DOHH2 (cell line): ENCODE measurements around the gene HADHA.

Experiments used
- H3F3A ChIP-seq: fragments of 200-600 bp; sonication (generic), shearing (Covaris generic); 2 replicates; pipeline ENCODE4 v1.6.0; 2016; ENCODE audit warnings: antibody characterized with exemption, mild to moderate bottlenecking; ENCODE audit not compliant: control insufficient read depth, insufficient read depth
- H3K27ac ChIP-seq: fragments of 200-600 bp; sonication (generic); 2 replicates; pipeline ENCODE4 v1.5.1; 2014; ENCODE audit warnings: low read depth, mild to moderate bottlenecking, low read length, moderate library complexity
- H3K27me3 ChIP-seq: fragments of 200-600 bp; sonication (generic); 2 replicates; pipeline ENCODE4 v1.6.1; 2014; ENCODE audit warnings: mild to moderate bottlenecking, low read length, mixed read lengths; ENCODE audit not compliant: control insufficient read depth
- H3K36me3 ChIP-seq: fragments of 200-600 bp; sonication (generic); 2 replicates; pipeline ENCODE4 v1.6.1; 2014; ENCODE audit warnings: mild to moderate bottlenecking, low read length, moderate library complexity, mixed read lengths; ENCODE audit not compliant: control insufficient read depth
- H3K4me1 ChIP-seq: fragments of 200-600 bp; sonication (generic); 2 replicates; pipeline ENCODE4 v1.6.1; 2014; ENCODE audit warnings: mild to moderate bottlenecking, low read length, mixed read lengths; ENCODE audit not compliant: control insufficient read depth
- H3K4me2 ChIP-seq: fragments of 200-600 bp; sonication (generic); 2 replicates; pipeline ENCODE4 v1.6.0; 2014; ENCODE audit warnings: mild to moderate bottlenecking, low read length, moderate library complexity
- H3K4me3 ChIP-seq: fragments of 200-600 bp; sonication (generic); 2 replicates; pipeline ENCODE4 v1.5.1; 2014; ENCODE audit warnings: mild to moderate bottlenecking, low read length, mixed read lengths
- H3K79me2 ChIP-seq: fragments of 200-600 bp; sonication (generic); 2 replicates; pipeline ENCODE4 v1.6.1; 2014; ENCODE audit warnings: mild to moderate bottlenecking, low read length, mixed read lengths; ENCODE audit not compliant: control insufficient read depth
- H3K9me2 ChIP-seq: fragments of 200-600 bp; sonication (generic); replicated peaks from 2 replicates; pipeline ENCODE4 v1.6.1; 2014; ENCODE audit warnings: mild to moderate bottlenecking, low read length, mixed read lengths; ENCODE audit not compliant: control insufficient read depth
- H3K9me3 ChIP-seq: fragments of 200-600 bp; sonication (generic); 2 replicates; pipeline ENCODE4 v1.6.1; 2014; ENCODE audit warnings: antibody characterized with exemption, low read length, mixed read lengths; ENCODE audit not compliant: control insufficient read depth, insufficient read depth
- H4K20me1 ChIP-seq: fragments of 200-600 bp; sonication (generic); 2 replicates; pipeline ENCODE4 v1.6.0; 2014; ENCODE audit warnings: low read depth, mild to moderate bottlenecking, antibody characterized with exemption, low read length, moderate library complexity; ENCODE audit not compliant: control insufficient read depth, insufficient read depth
- EZH2phosphoT487 ChIP-seq: fragments of 200-600 bp; sonication (generic); IDR thresholded peaks from 2 replicates; pipeline ENCODE4 v1.6.1; 2017; ENCODE audit warnings: borderline replicate concordance, mild to moderate bottlenecking, antibody characterized with exemption, low read length, moderate library complexity, mixed read lengths
- TF ChIP-seq, protein P1 (sequence below): fragments of 200-600 bp; sonication (generic); IDR thresholded peaks from one replicate; pipeline ENCODE4 v1.5.1; 2014; ENCODE audit warnings: antibody characterized with exemption, mild to moderate bottlenecking, low read depth, low read length; ENCODE audit not compliant: poor library complexity, severe bottlenecking

The HADHA gene

DNA sequence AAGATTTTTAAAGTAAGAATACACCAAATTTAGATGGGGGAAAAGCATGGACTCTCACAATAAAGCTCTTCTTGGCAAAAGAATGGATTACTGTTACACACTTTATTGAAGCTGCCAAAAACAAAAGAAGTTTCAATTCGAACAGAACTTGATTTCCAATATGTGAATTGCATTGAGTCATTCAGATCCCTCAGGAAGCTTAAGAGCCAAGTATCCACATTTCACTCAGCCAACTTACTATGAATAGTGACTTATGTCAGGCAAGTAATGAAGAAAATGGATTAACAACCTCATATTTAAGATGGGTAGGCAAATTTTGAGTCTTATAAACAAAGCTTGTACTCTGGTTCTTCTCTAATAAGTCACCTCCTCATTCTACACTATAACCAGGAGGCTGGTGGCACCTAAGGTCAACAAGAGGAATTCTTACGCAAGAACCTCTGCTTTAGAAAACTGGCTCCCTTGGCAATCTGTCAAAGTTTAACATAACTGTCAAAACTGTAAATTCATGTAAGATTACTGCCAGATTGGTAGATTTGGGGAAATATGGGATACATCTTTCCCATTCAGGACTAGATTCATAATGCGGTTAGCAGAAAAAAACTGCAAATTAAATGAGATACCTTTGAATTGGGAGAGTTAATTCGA lies 6.0 kb downstream of the HADHA start:
- Histone ChIP-seq H3K4me1 (peaks cover 27% of the 10 kb centered on the region), H3K4me3 (no peak overlapping the region), H3K4me2 (no peak overlapping the region), H3F3A (0 out of 2 replicates have a peak, but pooled peaks cover 3% of the 10 kb centered on the region), H3K9me3 (no peaks in the 10 kb centered on the region), H3K27ac (no peak overlapping the region), H3K36me3 (peaks cover 62% of the 10 kb centered on the region), H3K27me3 (no peaks in the 10 kb centered on the region), H3K79me2 (peaks cover 45% of the 10 kb centered on the region), H3K9me2 (no peaks in the 10 kb centered on the region), H4K20me1 (no peaks in the 10 kb centered on the region; the same call in 1 of the 2 replicates)
- no peak for TF ChIP-seq EZH2phosphoT487
- TF ChIP-seq, protein P1, sequence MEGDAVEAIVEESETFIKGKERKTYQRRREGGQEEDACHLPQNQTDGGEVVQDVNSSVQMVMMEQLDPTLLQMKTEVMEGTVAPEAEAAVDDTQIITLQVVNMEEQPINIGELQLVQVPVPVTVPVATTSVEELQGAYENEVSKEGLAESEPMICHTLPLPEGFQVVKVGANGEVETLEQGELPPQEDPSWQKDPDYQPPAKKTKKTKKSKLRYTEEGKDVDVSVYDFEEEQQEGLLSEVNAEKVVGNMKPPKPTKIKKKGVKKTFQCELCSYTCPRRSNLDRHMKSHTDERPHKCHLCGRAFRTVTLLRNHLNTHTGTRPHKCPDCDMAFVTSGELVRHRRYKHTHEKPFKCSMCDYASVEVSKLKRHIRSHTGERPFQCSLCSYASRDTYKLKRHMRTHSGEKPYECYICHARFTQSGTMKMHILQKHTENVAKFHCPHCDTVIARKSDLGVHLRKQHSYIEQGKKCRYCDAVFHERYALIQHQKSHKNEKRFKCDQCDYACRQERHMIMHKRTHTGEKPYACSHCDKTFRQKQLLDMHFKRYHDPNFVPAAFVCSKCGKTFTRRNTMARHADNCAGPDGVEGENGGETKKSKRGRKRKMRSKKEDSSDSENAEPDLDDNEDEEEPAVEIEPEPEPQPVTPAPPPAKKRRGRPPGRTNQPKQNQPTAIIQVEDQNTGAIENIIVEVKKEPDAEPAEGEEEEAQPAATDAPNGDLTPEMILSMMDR: no peak

- Histone ChIP-seq H3K79me2 (peaks cover 39% of the 10 kb centered on the region), H3K4me2 (no peak overlapping the region), H3K27me3 (no peaks in the 10 kb centered on the region), H3K9me3 (no peaks in the 10 kb centered on the region), H3F3A (0 out of 2 replicates have a peak, but pooled peaks cover 3% of the 10 kb centered on the region), H3K9me2 (no peaks in the 10 kb centered on the region), H4K20me1 (no peaks in the 10 kb centered on the region; the same call in 1 of the 2 replicates), H3K4me3 (no peak overlapping the region), H3K27ac (no peak overlapping the region), H3K36me3 (peaks cover 68% of the 10 kb centered on the region), H3K4me1 (peaks cover 23% of the 10 kb centered on the region)
- TF ChIP-seq EZH2phosphoT487: no peak
- TF ChIP-seq, protein P1: no peak
These were observed 6.6 kb downstream of the HADHA start for GRCh38 chr2:26237868-26238267.

DNA sequence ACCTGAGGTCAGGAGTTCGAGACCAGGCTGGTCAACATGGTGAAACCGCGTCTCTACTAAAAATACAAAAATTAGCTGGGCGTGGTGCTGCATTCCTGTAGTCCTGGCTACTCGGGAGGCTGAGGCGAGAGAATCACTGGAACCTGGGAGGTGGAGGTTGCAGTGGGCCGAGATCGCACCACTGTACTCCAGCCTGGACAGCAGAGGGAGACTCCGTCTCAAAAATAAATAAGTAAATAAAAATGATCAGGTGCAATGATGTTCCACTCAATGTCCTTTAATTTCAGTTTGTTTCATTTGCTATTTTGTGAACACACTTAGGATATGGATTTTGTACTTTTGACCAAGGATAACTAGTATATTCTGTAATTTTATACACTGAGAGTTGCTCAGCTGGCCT lies 9.3 kb downstream of the HADHA start:
- Histone ChIP-seq H4K20me1 (no peaks in the 10 kb centered on the region), H3K9me3 (no peaks in the 10 kb centered on the region), H3K9me2 (no peaks in the 10 kb centered on the region), H3K27me3 (no peaks in the 10 kb centered on the region), H3K4me1 (no peaks in the 10 kb centered on the region; the same call in 1 of the 2 replicates), H3K36me3 (peaks cover 88% of the 10 kb centered on the region), H3F3A (0 out of 2 replicates have a peak, but pooled peaks cover 3% of the 10 kb centered on the region), H3K79me2 (peaks cover 12% of the 10 kb centered on the region), H3K4me3 (no peak overlapping the region), H3K4me2 (no peak overlapping the region), H3K27ac (no peak overlapping the region)
- no peak for TF ChIP-seq EZH2phosphoT487
- TF ChIP-seq, protein P1: peak; percentile 16
